ENCODE measurements around the gene RNF32. TPM values are rescaled to one million over a fixed set of nuclear protein-coding genes. Genes with fewer than 3 reads are reported as not detected.

RNF32 gene
- total and polyA plus RNA-seq, 5 donors from 2014 or later: 0.81 to 5.4 (median 1.6) TPM

GRCh38 chr7:156665101-156665500, 24.5 kb downstream of the RNF32 start:
- Mint-ChIP-seq H3K27ac (no peak overlapping the region), H3K36me3 (no peaks in the 10 kb centered on the region), H3K27me3 (no peaks in the 10 kb centered on the region), H3K4me3 (no peak overlapping the region), H3K9me3 (no peaks in the 10 kb centered on the region), H3K4me1 (peaks cover 0 to 3% (median 0%) of the 10 kb centered on the region in 4 donors)
- Histone ChIP-seq H3K27me3 (ENCODE audit: control insufficient read depth, insufficient read depth, low read length) (no peaks in the 10 kb centered on the region), H3K36me3 (ENCODE audit: control insufficient read depth, insufficient read depth, low read length) (no peaks in the 10 kb centered on the region), H3K9me3 (ENCODE audit: control insufficient read depth in 2 of 2, low read length in 2 of 2) (no peaks in the 10 kb centered on the region), H3K4me3 (ENCODE audit: low read depth, low read length) (no peak overlapping the region), H3K4me1 (ENCODE audit: control insufficient read depth, insufficient read depth, low read length, poor library complexity, severe bottlenecking) (no peaks in the 10 kb centered on the region), H3K27ac (ENCODE audit: insufficient read depth, low read length, poor library complexity, severe bottlenecking) (no peak overlapping the region)
- ATAC-seq (ENCODE audit: low read depth in 2 of 2): no peak
- no peak for DNase-seq

- peaks cover 0 to 3% (median 0%) of the 10 kb centered on the region in 4 donors for H3K4me1 Mint-ChIP-seq
- H3K9me3 Mint-ChIP-seq: no peaks in the 10 kb centered on the region
- Histone ChIP-seq H3K36me3 (ENCODE audit: control insufficient read depth, insufficient read depth, low read length) (no peaks in the 10 kb centered on the region), H3K4me3 (ENCODE audit: low read depth, low read length) (no peak overlapping the region), H3K9me3 (ENCODE audit: control insufficient read depth in 2 of 2, low read length in 2 of 2) (no peaks in the 10 kb centered on the region), H3K4me1 (ENCODE audit: control insufficient read depth, insufficient read depth, low read length, poor library complexity, severe bottlenecking) (no peaks in the 10 kb centered on the region), H3K27ac (ENCODE audit: insufficient read depth, low read length, poor library complexity, severe bottlenecking) (no peak overlapping the region), H3K27me3 (ENCODE audit: control insufficient read depth, insufficient read depth, low read length) (no peaks in the 10 kb centered on the region)
- ATAC-seq (ENCODE audit: low read depth in 2 of 2): no peak
- no peaks in the 10 kb centered on the region for H3K27me3 Mint-ChIP-seq
- H3K27ac Mint-ChIP-seq: peak overlapping the region in 1 of 3 donors; percentile 6
- H3K4me3 Mint-ChIP-seq: no peak overlapping the region
- DNase-seq: no peak
- peaks cover 6% of the 10 kb centered on the region for H3K36me3 Mint-ChIP-seq
These were observed 26.0 kb downstream of the RNF32 start for GRCh38 chr7:156666368-156667109.

GRCh38 chr7:156667110-156667426, 26.5 kb downstream of the RNF32 start:
- H3K4me3 Mint-ChIP-seq: no peak overlapping the region
- H3K36me3 ChIP-seq (ENCODE audit: control insufficient read depth, insufficient read depth, low read length): no peaks in the 10 kb centered on the region
- H3K27ac ChIP-seq (ENCODE audit: insufficient read depth, low read length, poor library complexity, severe bottlenecking): no peak overlapping the region
- ATAC-seq (ENCODE audit: low read depth in 2 of 2) (no peak), DNase-seq (no peak)
- H3K4me1 ChIP-seq (ENCODE audit: control insufficient read depth, insufficient read depth, low read length, poor library complexity, severe bottlenecking): no peaks in the 10 kb centered on the region
- H3K36me3 Mint-ChIP-seq: peaks cover 6% of the 10 kb centered on the region
- no peaks in the 10 kb centered on the region for H3K9me3 ChIP-seq (ENCODE audit: control insufficient read depth in 2 of 2, low read length in 2 of 2)
- H3K27me3 Mint-ChIP-seq: no peaks in the 10 kb centered on the region
- no peak overlapping the region for H3K4me3 ChIP-seq (ENCODE audit: low read depth, low read length)
- H3K4me1 Mint-ChIP-seq: peaks cover 0 to 3% (median 0%) of the 10 kb centered on the region in 4 donors
- H3K9me3 Mint-ChIP-seq: no peaks in the 10 kb centered on the region
- peak overlapping the region in 1 of 3 donors; percentile 6 for H3K27ac Mint-ChIP-seq
- H3K27me3 ChIP-seq (ENCODE audit: control insufficient read depth, insufficient read depth, low read length): no peaks in the 10 kb centered on the region

GRCh38 chr7:156668130-156668741, 27.7 kb downstream of the RNF32 start:
- no peaks in the 10 kb centered on the region for H3K9me3 ChIP-seq (ENCODE audit: control insufficient read depth in 2 of 2, low read length in 2 of 2)
- Mint-ChIP-seq H3K4me3 (no peak overlapping the region), H3K36me3 (peaks cover 6% of the 10 kb centered on the region), H3K27me3 (no peaks in the 10 kb centered on the region), H3K27ac (no peak overlapping the region), H3K9me3 (no peaks in the 10 kb centered on the region), H3K4me1 (peaks cover 0 to 3% (median 0%) of the 10 kb centered on the region in 4 donors)
- DNase-seq (no peak), ATAC-seq (ENCODE audit: low read depth in 2 of 2) (no peak)
- H3K36me3 ChIP-seq (ENCODE audit: control insufficient read depth, insufficient read depth, low read length): no peaks in the 10 kb centered on the region
- H3K27me3 ChIP-seq (ENCODE audit: control insufficient read depth, insufficient read depth, low read length): no peaks in the 10 kb centered on the region
- no peak overlapping the region for H3K27ac ChIP-seq (ENCODE audit: insufficient read depth, low read length, poor library complexity, severe bottlenecking)
- no peaks in the 10 kb centered on the region for H3K4me1 ChIP-seq (ENCODE audit: control insufficient read depth, insufficient read depth, low read length, poor library complexity, severe bottlenecking)
- H3K4me3 ChIP-seq (ENCODE audit: low read depth, low read length): no peak overlapping the region

GRCh38 chr7:156669035-156669828, 28.7 kb downstream of the RNF32 start:
- H3K27ac Mint-ChIP-seq: no peak overlapping the region
- ATAC-seq (ENCODE audit: low read depth in 2 of 2) (no peak), DNase-seq (no peak)
- H3K9me3 Mint-ChIP-seq: no peaks in the 10 kb centered on the region
- peak overlapping the region in 1 of 4 donors; percentile 58 for H3K4me3 Mint-ChIP-seq
- peaks cover 11% of the 10 kb centered on the region for H3K36me3 Mint-ChIP-seq
- H3K27ac ChIP-seq (ENCODE audit: insufficient read depth, low read length, poor library complexity, severe bottlenecking): no peak overlapping the region
- no peaks in the 10 kb centered on the region for H3K9me3 ChIP-seq (ENCODE audit: control insufficient read depth in 2 of 2, low read length in 2 of 2)
- H3K27me3 ChIP-seq (ENCODE audit: control insufficient read depth, insufficient read depth, low read length): no peaks in the 10 kb centered on the region
- no peaks in the 10 kb centered on the region for H3K36me3 ChIP-seq (ENCODE audit: control insufficient read depth, insufficient read depth, low read length)
- no peak overlapping the region for H3K4me3 ChIP-seq (ENCODE audit: low read depth, low read length)
- H3K27me3 Mint-ChIP-seq: no peaks in the 10 kb centered on the region
- H3K4me1 Mint-ChIP-seq: peaks cover 0 to 3% (median 0%) of the 10 kb centered on the region in 4 donors
- no peaks in the 10 kb centered on the region for H3K4me1 ChIP-seq (ENCODE audit: control insufficient read depth, insufficient read depth, low read length, poor library complexity, severe bottlenecking)

- Mint-ChIP-seq H3K9me3 (no peaks in the 10 kb centered on the region), H3K27me3 (no peaks in the 10 kb centered on the region), H3K4me1 (no peaks in the 10 kb centered on the region), H3K4me3 (no peak overlapping the region), H3K36me3 (peaks cover 31% of the 10 kb centered on the region), H3K27ac (no peak overlapping the region)
- no peak for DNase-seq
- Histone ChIP-seq H3K27me3 (ENCODE audit: control insufficient read depth, insufficient read depth, low read length) (no peaks in the 10 kb centered on the region), H3K4me1 (ENCODE audit: control insufficient read depth, insufficient read depth, low read length, poor library complexity, severe bottlenecking) (no peaks in the 10 kb centered on the region), H3K4me3 (ENCODE audit: low read depth, low read length) (no peak overlapping the region), H3K36me3 (ENCODE audit: control insufficient read depth, insufficient read depth, low read length) (peaks cover 24% of the 10 kb centered on the region), H3K27ac (ENCODE audit: insufficient read depth, low read length, poor library complexity, severe bottlenecking) (no peak overlapping the region), H3K9me3 (ENCODE audit: control insufficient read depth in 2 of 2, low read length in 2 of 2) (no peaks in the 10 kb centered on the region)
- no peak for ATAC-seq (ENCODE audit: low read depth in 2 of 2)
These were observed 32.9 kb downstream of the RNF32 start for GRCh38 chr7:156673454-156673853.

- H3K9me3 Mint-ChIP-seq: no peaks in the 10 kb centered on the region
- peaks cover 28% of the 10 kb centered on the region for H3K36me3 ChIP-seq (ENCODE audit: control insufficient read depth, insufficient read depth, low read length)
- ATAC-seq (ENCODE audit: low read depth in 2 of 2): no peak
- no peaks in the 10 kb centered on the region for H3K9me3 ChIP-seq (ENCODE audit: control insufficient read depth in 2 of 2, low read length in 2 of 2)
- H3K27ac Mint-ChIP-seq: no peak overlapping the region
- H3K4me3 Mint-ChIP-seq: peak overlapping the region in 1 of 4 donors; percentile 51
- H3K27ac ChIP-seq (ENCODE audit: insufficient read depth, low read length, poor library complexity, severe bottlenecking): no peak overlapping the region
- no peak for DNase-seq
- no peaks in the 10 kb centered on the region for H3K27me3 ChIP-seq (ENCODE audit: control insufficient read depth, insufficient read depth, low read length)
- H3K4me1 ChIP-seq (ENCODE audit: control insufficient read depth, insufficient read depth, low read length, poor library complexity, severe bottlenecking): no peaks in the 10 kb centered on the region
- no peak overlapping the region for H3K4me3 ChIP-seq (ENCODE audit: low read depth, low read length)
- H3K36me3 Mint-ChIP-seq: peaks cover 35% of the 10 kb centered on the region
- no peaks in the 10 kb centered on the region for H3K4me1 Mint-ChIP-seq
- H3K27me3 Mint-ChIP-seq: no peaks in the 10 kb centered on the region
These were observed 33.3 kb downstream of the RNF32 start for GRCh38 chr7:156673902-156674301.
